ENCODE results near the gene MAP2K6.
"Not testable (repeated sequence)": the region's sequence is repeated elsewhere in the genome, so short reads cannot be mapped to it uniquely, and the experiment has no call there.

The MAP2K6 gene

GRCh38 chr17:69457603-69458002, 43.1 kb downstream of the MAP2K6 start:
- DNase-seq (ENCODE audit: low read depth), result no peak

GRCh38 chr17:69460963-69461922, 46.7 kb downstream of the MAP2K6 start:
- DNase-seq (ENCODE audit: low read depth), result no peak

- no peak for DNase-seq (ENCODE audit: low read depth)
Observed at GRCh38 chr17:69461951-69462369, 47.5 kb downstream of the MAP2K6 start.

- DNase-seq (ENCODE audit: low read depth), result no peak
Observed at GRCh38 chr17:69462882-69463281, 48.4 kb downstream of the MAP2K6 start.

- DNase-seq (ENCODE audit: low read depth), result no peak
Observed at GRCh38 chr17:69466451-69466850, 52.0 kb downstream of the MAP2K6 start.

GRCh38 chr17:69466905-69467667, 52.6 kb downstream of the MAP2K6 start:
- peak; percentile 11 for DNase-seq (ENCODE audit: low read depth)

- DNase-seq (ENCODE audit: low read depth), result peak; percentile 15
Observed at GRCh38 chr17:69468207-69468606, 53.7 kb downstream of the MAP2K6 start.

GRCh38 chr17:69470702-69471101, 56.2 kb downstream of the MAP2K6 start:
- no peak for DNase-seq (ENCODE audit: low read depth)

GRCh38 chr17:69471406-69471805, 56.9 kb downstream of the MAP2K6 start:
- DNase-seq (ENCODE audit: low read depth), result no peak

- DNase-seq (ENCODE audit: low read depth), result peak; percentile 76
Observed at GRCh38 chr17:69473841-69474831, 59.6 kb downstream of the MAP2K6 start.

GRCh38 chr17:69477204-69477902, 62.9 kb downstream of the MAP2K6 start:
- DNase-seq (ENCODE audit: low read depth), result no peak

- DNase-seq (ENCODE audit: low read depth), result no peak
Observed at GRCh38 chr17:69477903-69478266, 63.4 kb downstream of the MAP2K6 start.

GRCh38 chr17:69478916-69479315, 64.4 kb downstream of the MAP2K6 start:
- no peak for DNase-seq (ENCODE audit: low read depth)

GRCh38 chr17:69479756-69480155, 65.3 kb downstream of the MAP2K6 start:
- DNase-seq (ENCODE audit: low read depth), result not testable (repeated sequence)

GRCh38 chr17:69480245-69480644, 65.7 kb downstream of the MAP2K6 start:
- no peak for DNase-seq (ENCODE audit: low read depth)

- no peak for DNase-seq (ENCODE audit: low read depth)
Observed at GRCh38 chr17:69485251-69485661, 70.8 kb downstream of the MAP2K6 start.

- no peak for DNase-seq (ENCODE audit: low read depth)
Observed at GRCh38 chr17:69485901-69486643, 71.6 kb downstream of the MAP2K6 start.

GRCh38 chr17:69486779-69487637, 72.5 kb downstream of the MAP2K6 start:
- DNase-seq (ENCODE audit: low read depth), result no peak

GRCh38 chr17:69489313-69489712, 74.8 kb downstream of the MAP2K6 start:
- DNase-seq (ENCODE audit: low read depth), result no peak

Data from GM04504 (cell line).